Measurements from ENCODE around the gene SOCS1. TPM values are rescaled to one million over a fixed set of nuclear protein-coding genes. Genes with fewer than 3 reads are reported as not detected.
A peak's percentile ranks its signal among the peaks of the same experiment; 100 is the strongest.

SOCS1 gene
- total and polyA plus RNA-seq, 9 of the 15 experiments (the other 6 are each of a cell fraction or from before 2014, with no cell fraction given), result 0.04 to 7.5 (median 2.3) TPM

DNA sequence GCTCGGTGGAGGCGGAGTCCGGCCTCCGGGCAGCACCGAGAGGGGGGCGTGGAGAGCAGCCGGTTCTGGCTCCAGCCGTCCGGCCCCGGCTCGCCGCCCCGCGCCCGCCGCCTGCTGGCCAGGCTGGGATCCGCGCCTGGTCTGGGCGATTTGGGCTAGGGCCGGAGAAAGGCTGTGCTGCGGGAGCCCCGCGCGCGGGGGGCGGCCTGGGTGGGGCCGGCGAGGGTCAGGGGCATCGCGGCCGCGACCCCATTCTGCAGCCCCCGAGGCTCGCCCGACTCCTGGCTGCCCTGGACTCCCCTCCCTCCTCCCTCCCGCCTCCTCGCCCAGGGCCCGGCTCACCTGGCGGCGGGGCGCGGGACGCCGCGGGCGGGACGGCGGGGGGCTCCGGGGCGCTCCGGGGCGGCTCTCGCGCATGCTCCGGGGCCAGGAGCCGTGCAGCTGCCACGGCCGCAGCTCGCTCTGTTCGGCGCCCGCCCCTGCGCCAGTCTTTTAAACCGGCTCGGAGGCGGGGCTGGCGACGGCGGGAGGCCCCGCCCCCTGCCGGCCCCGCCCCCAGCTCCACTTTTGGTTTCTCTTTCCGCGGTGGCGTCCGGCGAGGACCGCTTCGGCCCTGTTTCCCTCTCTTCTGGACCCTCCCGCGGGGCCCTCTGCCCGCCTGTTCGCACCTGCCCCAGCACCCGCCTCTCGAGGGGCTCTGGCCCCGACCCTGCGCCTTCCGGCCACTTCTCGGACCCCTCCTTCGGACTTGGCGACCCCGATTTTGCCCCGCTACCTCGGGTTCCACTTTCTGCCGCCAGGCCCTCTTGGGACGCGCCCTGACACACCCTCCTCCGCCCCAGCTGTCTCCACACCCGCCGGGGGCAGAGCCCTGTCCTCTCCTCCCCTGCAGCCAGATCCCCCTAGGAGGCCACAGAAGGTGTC, at the start of gene SOCS1 (continued):
- TF ChIP-seq BRD9 (IDR thresholded peaks at IDR 0.05; ENCODE audit: low read depth, partially characterized antibody) (no peak), IRF1 (CRISPR knock-in tag; IDR thresholded peaks at IDR 0.05; ENCODE audit: borderline replicate concordance) (no peak), RUNX1 (IDR thresholded peaks at IDR 0.05; ENCODE audit: low read depth) (0 out of 2 replicates have a peak, but pooled peaks have one; percentile 43), NEUROD1 (IDR thresholded peaks at IDR 0.05; ENCODE audit: borderline replicate concordance, low read depth, low read length, partially characterized antibody) (no peak), NCOR1 (IDR thresholded peaks at IDR 0.05) (peak; percentile 47; the same call in 1 of the 2 replicates), DLX4 (CRISPR knock-in tag; IDR thresholded peaks at IDR 0.05) (no peak), HNRNPK (IDR thresholded peaks at IDR 0.05; ENCODE audit: low read depth, low read length, poor library complexity, severe bottlenecking) (peak; percentile 66), RBM14 (IDR thresholded peaks at IDR 0.05; ENCODE audit: borderline replicate concordance, insufficient read depth, low read depth, low read length) (peak; percentile 15; the same call in 1 of the 2 replicates), ZSCAN32 (CRISPR knock-in tag; IDR thresholded peaks at IDR 0.05) (no peak), BMI1 (IDR thresholded peaks at IDR 0.05; ENCODE audit: low read length) (no peak), HMGXB4 (CRISPR knock-in tag; IDR thresholded peaks at IDR 0.05) (peak; percentile 39; the same call in 1 of the 2 replicates), SRF (CRISPR knock-in tag; IDR thresholded peaks at IDR 0.05) (peak; percentile 2 to 53; a peak in 1 of 4 replicates), CEBPG (CRISPR knock-in tag; IDR thresholded peaks at IDR 0.05) (no peak), CEBPG (tag; conservative IDR thresholded peaks at IDR 0.05 in 1 of 2, IDR thresholded peaks at IDR 0.05 in 1 of 2) (no peak)
- TF ChIP-seq, protein P1, sequence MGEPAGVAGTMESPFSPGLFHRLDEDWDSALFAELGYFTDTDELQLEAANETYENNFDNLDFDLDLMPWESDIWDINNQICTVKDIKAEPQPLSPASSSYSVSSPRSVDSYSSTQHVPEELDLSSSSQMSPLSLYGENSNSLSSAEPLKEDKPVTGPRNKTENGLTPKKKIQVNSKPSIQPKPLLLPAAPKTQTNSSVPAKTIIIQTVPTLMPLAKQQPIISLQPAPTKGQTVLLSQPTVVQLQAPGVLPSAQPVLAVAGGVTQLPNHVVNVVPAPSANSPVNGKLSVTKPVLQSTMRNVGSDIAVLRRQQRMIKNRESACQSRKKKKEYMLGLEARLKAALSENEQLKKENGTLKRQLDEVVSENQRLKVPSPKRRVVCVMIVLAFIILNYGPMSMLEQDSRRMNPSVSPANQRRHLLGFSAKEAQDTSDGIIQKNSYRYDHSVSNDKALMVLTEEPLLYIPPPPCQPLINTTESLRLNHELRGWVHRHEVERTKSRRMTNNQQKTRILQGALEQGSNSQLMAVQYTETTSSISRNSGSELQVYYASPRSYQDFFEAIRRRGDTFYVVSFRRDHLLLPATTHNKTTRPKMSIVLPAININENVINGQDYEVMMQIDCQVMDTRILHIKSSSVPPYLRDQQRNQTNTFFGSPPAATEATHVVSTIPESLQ (CRISPR knock-in tag; IDR thresholded peaks at IDR 0.05), result no peak
- TF ChIP-seq, protein P2, sequence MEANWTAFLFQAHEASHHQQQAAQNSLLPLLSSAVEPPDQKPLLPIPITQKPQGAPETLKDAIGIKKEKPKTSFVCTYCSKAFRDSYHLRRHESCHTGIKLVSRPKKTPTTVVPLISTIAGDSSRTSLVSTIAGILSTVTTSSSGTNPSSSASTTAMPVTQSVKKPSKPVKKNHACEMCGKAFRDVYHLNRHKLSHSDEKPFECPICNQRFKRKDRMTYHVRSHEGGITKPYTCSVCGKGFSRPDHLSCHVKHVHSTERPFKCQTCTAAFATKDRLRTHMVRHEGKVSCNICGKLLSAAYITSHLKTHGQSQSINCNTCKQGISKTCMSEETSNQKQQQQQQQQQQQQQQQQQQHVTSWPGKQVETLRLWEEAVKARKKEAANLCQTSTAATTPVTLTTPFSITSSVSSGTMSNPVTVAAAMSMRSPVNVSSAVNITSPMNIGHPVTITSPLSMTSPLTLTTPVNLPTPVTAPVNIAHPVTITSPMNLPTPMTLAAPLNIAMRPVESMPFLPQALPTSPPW (CRISPR knock-in tag; IDR thresholded peaks at IDR 0.05), result peak; percentile 90

Measured in K562 (cell line).